GM23248 (cell line): ENCODE results near the gene SPATS2L. TPM values are rescaled to one million over a fixed set of nuclear protein-coding genes. Genes with fewer than 3 reads are reported as not detected.

Source experiments
- DNase-seq: peaks from one replicate; pipeline ENCODE4 v3.0.0-alpha.2; 2015
- H2AFZ ChIP-seq: fragments of 200-600 bp; sonication (generic); 2 replicates; pipeline ENCODE4 v1.6.1; 2016; ENCODE audit warnings: antibody characterized with exemption
- H3F3A ChIP-seq: fragments of 200-600 bp; sonication (generic); 2 replicates; pipeline ENCODE4 v1.6.1; 2016; ENCODE audit warnings: mild to moderate bottlenecking, antibody characterized with exemption, mixed run types; ENCODE audit not compliant: insufficient read depth
- H3K27ac ChIP-seq: fragments of 200-600 bp; sonication (generic); 2 replicates; pipeline ENCODE4 v1.5.1; 2016; ENCODE audit warnings: mild to moderate bottlenecking
- H3K27me3 ChIP-seq: fragments of 200-600 bp; sonication (generic); replicated peaks from 2 replicates; pipeline ENCODE4 v1.6.1; 2016; ENCODE audit warnings: mild to moderate bottlenecking; ENCODE audit not compliant: insufficient read depth
- H3K36me3 ChIP-seq: fragments of 200-600 bp; sonication (generic); 2 replicates; pipeline ENCODE4 v1.6.1; 2016; ENCODE audit warnings: low read depth, mild to moderate bottlenecking
- H3K4me1 ChIP-seq: fragments of 200-600 bp; sonication (generic); 2 replicates; pipeline ENCODE4 v1.6.1; 2016; ENCODE audit warnings: mild to moderate bottlenecking; ENCODE audit not compliant: insufficient read depth
- H3K4me2 ChIP-seq: fragments of 200-600 bp; sonication (generic); one replicate; pipeline ENCODE4 v1.6.1; 2016; ENCODE audit warnings: mild to moderate bottlenecking; ENCODE audit not compliant: unreplicated experiment
- H3K4me3 ChIP-seq: fragments of 200-600 bp; sonication (generic); 2 replicates; pipeline ENCODE4 v1.5.1; 2016; ENCODE audit warnings: mild to moderate bottlenecking
- H3K79me2 ChIP-seq: fragments of 200-600 bp; sonication (generic); 2 replicates; pipeline ENCODE4 v1.6.1; 2016; ENCODE audit warnings: mild to moderate bottlenecking; ENCODE audit not compliant: insufficient read depth
- H3K9ac ChIP-seq: fragments of 200-600 bp; sonication (generic); 2 replicates; pipeline ENCODE4 v1.6.1; 2016; ENCODE audit warnings: mild to moderate bottlenecking
- H3K9me2 ChIP-seq: fragments of 200-600 bp; sonication (generic); 2 replicates; pipeline ENCODE4 v1.6.1; 2016; ENCODE audit warnings: mixed run types, mild to moderate bottlenecking, moderate library complexity; ENCODE audit not compliant: insufficient read depth
- H3K9me3 ChIP-seq: fragments of 200-600 bp; sonication (generic); one replicate; pipeline ENCODE4 v1.6.1; 2017; ENCODE audit warnings: low read depth
- H4K20me1 ChIP-seq: fragments of 200-600 bp; sonication (generic); 2 replicates; pipeline ENCODE4 v1.6.0; 2016; ENCODE audit not compliant: insufficient read depth
- EZH2 ChIP-seq: fragments of 200-600 bp; sonication (generic); IDR thresholded peaks from 2 replicates; pipeline ENCODE4 v1.6.1; 2018; ENCODE audit warnings: antibody characterized with exemption, mild to moderate bottlenecking; ENCODE audit not compliant: insufficient read depth, poor library complexity, severe bottlenecking
- EZH2phosphoT487 ChIP-seq: fragments of 200-600 bp; sonication (generic); IDR thresholded peaks from 2 replicates; pipeline ENCODE4 v1.6.1; 2018; ENCODE audit warnings: antibody characterized with exemption, moderate library complexity, mild to moderate bottlenecking, low read depth; ENCODE audit not compliant: insufficient read depth
- WGBS, 2 experiments: methylation state at CpG; one replicate each; pipeline ENCODE4 v1.1.6; 2015 to 2017; ENCODE audit warnings: low lambda C conversion rate in 2 of 2, low coverage in 1 of 2; ENCODE audit errors: missing lambda C conversion rate in 2 of 2; 5-methylcytosine and 5-hydroxymethylcytosine counted together
- in situ Hi-C: fragments of 300-500 bp; cut with MboI; formaldehyde crosslinking; loops from 2 replicates; pipeline ENCODE4 v1.15.0; 2020
- polyA plus RNA-seq: library from polyadenylated mRNA; unstranded; fragments of >200 nt; fragmentation: Nextera tagmentation; extraction: Ambion mirVana; gene quantifications from 2 replicates; pipeline ENCODE4 v1.2.1, GENCODE V29; 2016
- total RNA-seq: library from RNA; depleted of rRNA; stranded (reverse); fragments of >200 nt; shearing (Covaris generic); gene quantifications from 2 replicates; pipeline ENCODE4 v1.2.3, GENCODE V29; 2014

Gene SPATS2L
- total and polyA plus RNA-seq, 2 experiments from 2014 or later: 78.3 to 128 TPM

DNA sequence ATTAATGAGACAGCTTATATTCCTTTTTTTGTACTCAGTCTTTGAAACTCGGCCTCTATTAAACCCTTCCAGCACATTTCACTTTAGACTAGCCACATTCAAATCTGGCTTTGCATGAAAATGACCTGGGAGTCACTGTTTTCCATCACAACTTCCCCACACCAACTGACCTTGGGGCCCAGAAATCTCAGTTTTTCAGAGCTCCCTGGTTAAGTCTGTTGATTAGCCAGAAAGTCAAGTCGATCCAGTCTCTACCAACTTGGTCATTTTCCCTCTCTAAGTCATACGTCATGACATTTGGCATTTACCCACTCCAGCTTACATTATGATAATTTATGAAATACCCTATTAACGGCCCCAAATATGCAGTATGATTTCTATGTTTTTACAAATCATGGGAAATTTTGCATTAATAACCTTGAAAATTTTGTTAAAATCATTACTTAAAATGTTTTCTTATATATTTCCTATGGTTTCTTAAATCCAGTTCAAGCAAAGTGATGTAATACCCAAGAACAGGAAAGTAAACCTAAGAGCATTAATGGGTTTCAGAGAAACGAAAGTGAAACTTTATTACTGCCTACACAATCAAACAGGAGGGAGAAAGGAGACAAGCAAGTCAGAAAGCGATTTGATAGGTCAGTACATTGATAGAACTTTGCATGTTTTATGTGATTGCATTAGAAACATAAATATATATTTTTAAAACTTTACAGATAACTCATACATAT is 77.1 kb downstream of the SPATS2L start:
- WGBS, 2 experiments: 80% methylated on average over 6 of the region's 6 CpGs
- peaks cover 94% of the 10 kb centered on the region for H3K79me2 ChIP-seq
- peak overlapping the region; percentile 59 for H3K4me3 ChIP-seq
- no peaks in the 10 kb centered on the region for H3K9me3 ChIP-seq
- TF ChIP-seq EZH2phosphoT487 (no peak), EZH2 (no peak)
- no peaks in the 10 kb centered on the region for H3K36me3 ChIP-seq
- peak overlapping the region; percentile 81 for H3K4me2 ChIP-seq
- no peaks in the 10 kb centered on the region for H4K20me1 ChIP-seq
- H3K9me2 ChIP-seq: no peaks in the 10 kb centered on the region
- H3K27me3 ChIP-seq: no peaks in the 10 kb centered on the region
- H3K9ac ChIP-seq: peak overlapping the region; percentile 43
- in situ Hi-C loops: no loop called here
- peaks cover 37% of the 10 kb centered on the region for H3K4me1 ChIP-seq
- H3K27ac ChIP-seq: peak overlapping the region; percentile 42
- DNase-seq: peak; percentile 72
- peaks cover 23% of the 10 kb centered on the region for H3F3A ChIP-seq
- H2AFZ ChIP-seq: peak overlapping the region; percentile 30; the same call in 1 of the 2 replicates

DNA sequence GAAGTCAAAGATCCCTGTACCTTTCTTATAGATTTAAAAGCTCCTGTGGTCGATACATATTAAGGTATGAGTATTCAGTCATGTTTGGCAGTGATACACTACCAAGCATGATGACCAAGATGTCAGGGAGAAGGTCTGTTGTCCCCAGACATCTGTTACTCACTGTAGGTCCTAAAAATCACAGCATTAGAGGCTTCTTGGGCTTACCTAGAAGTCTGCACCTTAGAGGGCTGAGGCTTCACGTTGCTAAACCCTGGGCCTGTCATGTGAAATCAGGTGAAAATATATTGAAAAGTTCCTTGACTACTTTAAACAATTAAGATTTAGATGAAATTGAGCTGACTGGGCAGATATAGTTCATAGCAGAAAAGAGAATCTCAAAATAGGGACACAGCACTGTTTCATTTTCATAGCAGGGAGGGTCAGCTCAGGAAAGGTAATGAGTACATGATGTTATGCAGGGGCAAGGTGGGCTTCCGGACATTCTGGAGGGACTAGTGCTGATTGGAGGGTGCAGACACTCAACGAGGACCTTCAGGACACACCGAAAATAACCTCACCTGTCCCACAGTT is 78.7 kb downstream of the SPATS2L start:
- Histone ChIP-seq H3K4me3 (no peak overlapping the region), H3K79me2 (peaks cover 94% of the 10 kb centered on the region), H2AFZ (no peak overlapping the region), H3K27ac (no peak overlapping the region), H3K36me3 (peaks cover 9% of the 10 kb centered on the region), H3K4me1 (peaks cover 21% of the 10 kb centered on the region), H3F3A (peaks cover 11% of the 10 kb centered on the region), H3K9ac (no peak overlapping the region), H3K27me3 (no peaks in the 10 kb centered on the region), H3K4me2 (no peak overlapping the region), H3K9me3 (no peaks in the 10 kb centered on the region), H4K20me1 (no peaks in the 10 kb centered on the region), H3K9me2 (no peaks in the 10 kb centered on the region)
- TF ChIP-seq EZH2phosphoT487: no peak
- TF ChIP-seq EZH2: no peak
- no peak for DNase-seq
- 98 to 99% methylated on average over 5 of the region's 5 CpGs for WGBS, 2 experiments
- in situ Hi-C loops: no loop called here

DNA sequence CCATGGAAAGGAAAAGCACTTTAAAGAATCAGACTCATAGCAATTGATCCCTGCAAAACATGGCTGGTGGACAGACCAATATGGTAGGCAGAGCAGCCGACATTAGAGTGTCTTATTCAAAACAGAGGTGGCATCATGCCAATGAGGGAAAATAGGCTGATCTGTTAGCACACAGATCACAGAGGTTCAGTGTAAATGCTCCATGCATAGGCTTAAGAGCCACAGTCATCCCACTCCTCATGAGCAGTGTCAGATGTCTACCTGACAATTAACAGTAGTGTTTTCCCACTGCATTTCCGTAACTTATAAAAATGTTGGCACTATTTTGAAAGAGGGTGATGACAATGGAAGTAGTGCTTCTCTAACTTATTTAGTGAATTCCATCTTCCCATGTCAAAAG is 86.7 kb downstream of the SPATS2L start:
- 74 to 79% methylated on average over 2 of the region's 2 CpGs for WGBS, 2 experiments
- no peaks in the 10 kb centered on the region for H4K20me1 ChIP-seq
- peaks cover 18% of the 10 kb centered on the region for H3K4me1 ChIP-seq
- H3K4me2 ChIP-seq: no peak overlapping the region
- in situ Hi-C loops: no loop called here
- no peak for TF ChIP-seq EZH2
- no peak for TF ChIP-seq EZH2phosphoT487
- DNase-seq: no peak
- peaks cover 23% of the 10 kb centered on the region for H3K36me3 ChIP-seq
- H2AFZ ChIP-seq: no peak overlapping the region
- no peaks in the 10 kb centered on the region for H3K9me3 ChIP-seq
- H3K9ac ChIP-seq: no peak overlapping the region
- H3F3A ChIP-seq: peaks cover 24% of the 10 kb centered on the region
- H3K79me2 ChIP-seq: peaks cover 85% of the 10 kb centered on the region
- no peak overlapping the region for H3K4me3 ChIP-seq
- no peak overlapping the region for H3K27ac ChIP-seq
- no peaks in the 10 kb centered on the region for H3K27me3 ChIP-seq
- H3K9me2 ChIP-seq: no peaks in the 10 kb centered on the region; the same call in 1 of the 2 replicates

DNA sequence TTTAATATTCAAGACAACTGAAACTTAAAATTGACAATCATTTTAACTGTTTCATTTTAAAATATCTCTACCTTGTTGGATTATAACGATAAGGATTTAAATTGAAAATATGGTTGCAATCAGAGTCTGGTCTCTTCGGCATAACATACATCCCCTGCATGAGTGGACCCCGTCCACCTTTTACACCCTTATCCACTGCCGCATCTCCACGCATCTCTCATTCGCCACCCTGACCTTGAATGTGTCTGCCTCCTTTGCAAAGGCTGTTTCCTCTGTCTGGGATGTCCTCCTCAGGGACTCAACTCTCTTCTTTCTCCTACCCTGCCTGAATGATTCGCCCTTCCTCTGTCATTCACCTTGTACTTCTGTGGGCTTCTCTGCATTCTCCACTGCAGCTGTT is 87.6 kb downstream of the SPATS2L start:
- Histone ChIP-seq H2AFZ (no peak overlapping the region), H3K27ac (no peak overlapping the region), H3K4me3 (no peak overlapping the region), H3K4me1 (peaks cover 25% of the 10 kb centered on the region), H3K36me3 (peaks cover 23% of the 10 kb centered on the region), H3K9me2 (no peaks in the 10 kb centered on the region; the same call in 1 of the 2 replicates), H3K4me2 (no peak overlapping the region), H3F3A (peaks cover 32% of the 10 kb centered on the region), H3K9me3 (no peaks in the 10 kb centered on the region), H4K20me1 (no peaks in the 10 kb centered on the region), H3K9ac (no peak overlapping the region), H3K27me3 (no peaks in the 10 kb centered on the region), H3K79me2 (peaks cover 82% of the 10 kb centered on the region)
- no peak for DNase-seq
- TF ChIP-seq EZH2 (no peak), EZH2phosphoT487 (no peak)
- WGBS, 2 experiments: 92 to 95% methylated on average over 7 of the region's 7 CpGs
- in situ Hi-C loops: no loop called here
